Mononuclear cell (primary cell): ENCODE measurements around the gene CERS6. TPM values are rescaled to one million over a fixed set of nuclear protein-coding genes. Genes with fewer than 3 reads are reported as not detected.
A peak's percentile ranks its signal among the peaks of the same experiment; 100 is the strongest.

Experiments used
- H3K27me3 ChIP-seq: 2 replicates; pipeline ENCODE4 v1.6.0; 2011; ENCODE audit warnings: low read length, control low read depth; ENCODE audit not compliant: insufficient read depth
- H3K4me1 ChIP-seq: 2 replicates; pipeline ENCODE4 v1.5.1; 2011; ENCODE audit warnings: mild to moderate bottlenecking, low read length, control low read depth; ENCODE audit not compliant: insufficient read depth
- H3K4me3 ChIP-seq: 2 replicates; pipeline ENCODE4 v1.5.1; 2011; ENCODE audit warnings: mild to moderate bottlenecking, low read length, moderate library complexity
- H3K9me3 ChIP-seq: 2 replicates; pipeline ENCODE4 v1.5.1; 2011; ENCODE audit warnings: low read depth, mild to moderate bottlenecking, control low read depth, low read length
- total RNA-seq: library from RNA; depleted of rRNA; stranded (reverse); fragments of >200 nt; gene quantifications from one replicate; pipeline ENCODE4 v1.2.3, GENCODE V29; 2012

Gene CERS6
- total RNA-seq, 1 donor, result 28.2 TPM

DNA sequence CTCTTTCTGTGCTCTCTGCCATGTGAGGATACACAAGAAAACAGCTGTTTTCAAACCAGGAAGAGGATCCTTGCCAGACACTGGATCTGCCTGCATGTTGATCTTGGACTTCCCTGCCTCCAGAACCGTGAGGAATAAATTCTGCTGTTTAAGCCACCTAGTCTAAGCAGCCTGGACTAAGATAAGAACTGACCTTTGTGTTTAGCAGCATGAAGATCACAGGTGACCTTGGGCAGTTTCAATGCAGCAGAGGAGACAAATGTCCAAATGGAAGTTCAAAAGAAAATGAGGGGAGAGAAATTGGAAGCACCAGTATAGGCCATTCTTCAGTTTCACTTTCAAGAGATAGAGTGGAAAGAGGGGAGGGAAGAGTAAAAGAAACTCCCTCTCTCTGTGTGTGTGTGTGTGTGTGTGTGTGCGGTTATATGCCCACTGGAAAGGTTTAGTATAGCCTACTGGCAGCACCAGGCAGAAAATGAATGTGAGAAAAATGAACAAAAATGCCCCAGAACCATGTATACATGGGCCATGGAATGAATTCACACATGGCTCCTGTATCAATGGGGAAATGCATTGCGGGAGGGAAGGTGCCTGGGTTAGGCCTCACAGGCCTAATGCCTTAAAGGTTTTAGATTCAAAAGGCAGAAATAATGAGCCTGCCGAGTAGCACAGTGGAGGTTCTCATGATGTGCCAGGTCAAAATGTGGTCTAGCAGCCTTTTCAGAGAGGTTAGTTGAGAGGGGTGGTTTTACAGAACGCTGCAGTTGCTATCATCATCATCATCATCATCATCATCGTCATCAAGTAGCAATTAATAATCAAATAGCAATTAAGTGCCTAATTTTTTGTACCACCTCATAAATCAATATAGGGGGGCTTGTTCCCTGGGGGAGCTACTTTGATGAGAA lies 1.1 kb upstream of the CERS6 start:
- Histone ChIP-seq H3K4me3 (no peak overlapping the region), H3K4me1 (peaks cover 33% of the 10 kb centered on the region), H3K9me3 (no peaks in the 10 kb centered on the region), H3K27me3 (no peaks in the 10 kb centered on the region)

DNA sequence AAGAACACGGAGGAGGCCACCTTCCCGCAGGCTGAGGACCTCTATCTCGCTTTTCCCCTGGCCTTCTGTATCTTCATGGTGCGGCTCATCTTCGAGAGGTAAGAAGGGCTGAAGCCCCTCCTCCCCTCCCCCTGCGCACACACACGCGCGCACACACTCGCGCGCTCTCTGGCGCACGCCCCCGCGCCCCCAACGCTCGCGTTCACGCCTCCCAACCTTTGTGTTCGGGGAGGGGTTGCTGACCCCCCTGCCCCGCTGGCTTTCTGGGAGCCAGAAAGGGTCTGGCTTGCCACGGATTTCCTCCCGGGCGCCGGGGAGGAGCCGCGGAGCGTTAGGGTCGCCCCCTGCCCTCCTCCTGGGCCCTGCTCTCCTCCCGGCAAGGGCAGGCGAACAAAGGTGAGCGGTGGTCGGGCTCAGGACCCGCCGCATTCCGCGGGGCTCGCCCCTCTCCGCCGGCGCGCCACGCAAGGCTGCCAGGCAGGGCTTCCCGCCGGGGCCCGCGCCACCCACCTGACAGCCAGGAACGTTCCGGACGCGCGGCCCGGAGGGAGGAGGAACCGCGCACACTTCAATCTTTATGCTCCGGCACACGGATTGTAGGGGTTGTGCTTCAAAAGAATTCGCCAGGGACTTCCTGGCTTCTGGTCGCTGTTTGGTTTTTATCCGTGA lies 583 bp downstream of the CERS6 start:
- Histone ChIP-seq H3K4me1 (peaks cover 34% of the 10 kb centered on the region), H3K27me3 (no peaks in the 10 kb centered on the region), H3K4me3 (peak overlapping the region; percentile 74), H3K9me3 (no peaks in the 10 kb centered on the region)

DNA sequence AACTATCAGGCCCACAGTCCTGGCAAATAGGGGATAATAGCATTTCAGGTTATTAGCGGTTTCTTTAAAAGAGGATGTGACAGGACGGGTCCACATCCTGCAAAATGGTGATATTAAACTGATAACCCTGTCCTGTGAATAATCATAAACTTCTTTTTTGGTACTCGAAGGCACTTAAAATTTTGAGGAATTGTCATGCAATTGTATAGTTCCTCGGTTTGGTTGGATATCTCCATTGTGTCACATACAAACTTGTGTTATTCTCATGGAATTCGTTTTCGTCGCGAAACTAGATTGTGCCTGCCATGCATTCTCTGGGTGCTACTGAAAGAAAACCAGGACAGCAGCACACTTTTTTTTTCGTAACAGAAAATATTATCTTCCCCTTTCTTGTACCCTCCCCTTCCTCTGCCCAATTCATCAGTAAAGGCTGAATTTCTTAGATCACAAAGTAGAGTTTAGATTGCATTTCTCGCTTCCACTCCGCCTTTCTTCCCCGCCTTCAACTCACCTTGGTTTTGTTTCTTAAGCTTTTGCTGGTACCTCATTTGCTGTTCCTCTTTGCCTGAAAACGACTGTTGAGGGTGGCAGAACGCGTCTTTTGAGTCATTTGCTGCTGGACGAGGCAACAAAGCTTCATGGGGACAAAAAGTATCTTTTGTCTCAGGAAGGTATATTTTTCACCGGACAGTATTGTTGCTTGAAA lies 1.3 kb downstream of the CERS6 start:
- Histone ChIP-seq H3K9me3 (no peaks in the 10 kb centered on the region), H3K4me1 (peaks cover 36% of the 10 kb centered on the region), H3K27me3 (no peaks in the 10 kb centered on the region), H3K4me3 (peak overlapping the region; percentile 74)

DNA sequence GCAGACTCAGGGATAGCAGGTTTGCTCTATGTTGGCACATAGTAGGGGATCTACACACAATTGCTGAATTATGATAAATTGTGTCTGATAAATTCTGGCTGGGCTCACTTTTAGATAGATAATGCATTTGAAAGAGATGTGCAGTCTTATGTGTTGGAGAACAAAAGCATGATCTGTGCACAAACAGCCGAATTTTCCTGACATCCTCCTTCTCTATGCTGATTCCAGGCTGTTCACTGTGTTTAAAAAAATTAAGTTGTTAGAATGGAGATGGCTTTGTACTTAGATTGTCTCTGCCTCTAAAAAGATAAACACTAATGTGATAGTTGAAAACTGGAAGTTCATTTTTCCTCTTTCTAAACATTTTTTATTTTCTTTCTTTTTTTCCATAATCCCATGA lies 2.1 kb downstream of the CERS6 start:
- Histone ChIP-seq H3K9me3 (no peaks in the 10 kb centered on the region), H3K4me1 (peaks cover 36% of the 10 kb centered on the region), H3K4me3 (no peak overlapping the region), H3K27me3 (no peaks in the 10 kb centered on the region)

DNA sequence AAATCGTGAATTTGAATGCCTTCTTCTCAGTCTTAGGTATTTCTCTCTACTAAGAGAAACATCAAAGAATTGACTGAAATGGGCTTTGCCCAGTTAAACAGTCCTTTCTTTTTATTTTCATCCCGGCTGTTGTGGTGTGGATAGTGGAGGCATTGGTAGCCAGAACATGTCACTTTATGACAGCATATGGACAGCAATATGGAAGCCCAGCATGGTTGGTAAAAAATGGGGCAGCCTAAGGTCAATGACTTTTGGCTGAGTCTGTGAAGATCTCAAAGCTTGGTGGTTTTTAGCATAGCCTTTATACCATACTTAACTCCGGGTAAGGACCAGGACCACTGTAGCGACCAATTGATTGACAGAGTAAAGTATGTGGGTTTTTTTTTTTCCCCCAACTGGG lies 3.2 kb downstream of the CERS6 start:
- H3K4me3 ChIP-seq, result no peak overlapping the region
- no peaks in the 10 kb centered on the region for H3K9me3 ChIP-seq
- H3K27me3 ChIP-seq, result no peaks in the 10 kb centered on the region
- H3K4me1 ChIP-seq, result peaks cover 38% of the 10 kb centered on the region

DNA sequence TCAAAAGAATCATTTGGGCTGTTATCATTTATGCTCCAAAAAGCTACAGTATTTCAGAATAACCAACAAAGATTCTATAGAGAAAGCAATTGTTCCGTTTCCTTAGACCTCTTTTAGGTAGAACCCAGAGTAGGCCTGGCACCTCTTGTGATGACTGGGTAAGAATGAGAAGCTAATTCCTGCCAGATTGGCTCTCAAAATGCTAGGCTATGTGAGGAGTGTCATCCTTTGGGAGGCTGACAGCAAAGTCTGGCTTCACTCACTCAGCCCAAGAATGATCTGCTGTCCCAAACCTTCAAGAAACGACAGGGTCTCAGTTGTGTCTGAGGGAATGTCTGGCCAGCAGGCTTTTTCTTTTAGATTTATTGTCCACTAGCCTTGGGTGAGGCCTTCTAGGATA lies 4.5 kb downstream of the CERS6 start:
- Histone ChIP-seq H3K4me1 (peaks cover 35% of the 10 kb centered on the region), H3K9me3 (no peaks in the 10 kb centered on the region), H3K4me3 (no peak overlapping the region), H3K27me3 (no peaks in the 10 kb centered on the region)

DNA sequence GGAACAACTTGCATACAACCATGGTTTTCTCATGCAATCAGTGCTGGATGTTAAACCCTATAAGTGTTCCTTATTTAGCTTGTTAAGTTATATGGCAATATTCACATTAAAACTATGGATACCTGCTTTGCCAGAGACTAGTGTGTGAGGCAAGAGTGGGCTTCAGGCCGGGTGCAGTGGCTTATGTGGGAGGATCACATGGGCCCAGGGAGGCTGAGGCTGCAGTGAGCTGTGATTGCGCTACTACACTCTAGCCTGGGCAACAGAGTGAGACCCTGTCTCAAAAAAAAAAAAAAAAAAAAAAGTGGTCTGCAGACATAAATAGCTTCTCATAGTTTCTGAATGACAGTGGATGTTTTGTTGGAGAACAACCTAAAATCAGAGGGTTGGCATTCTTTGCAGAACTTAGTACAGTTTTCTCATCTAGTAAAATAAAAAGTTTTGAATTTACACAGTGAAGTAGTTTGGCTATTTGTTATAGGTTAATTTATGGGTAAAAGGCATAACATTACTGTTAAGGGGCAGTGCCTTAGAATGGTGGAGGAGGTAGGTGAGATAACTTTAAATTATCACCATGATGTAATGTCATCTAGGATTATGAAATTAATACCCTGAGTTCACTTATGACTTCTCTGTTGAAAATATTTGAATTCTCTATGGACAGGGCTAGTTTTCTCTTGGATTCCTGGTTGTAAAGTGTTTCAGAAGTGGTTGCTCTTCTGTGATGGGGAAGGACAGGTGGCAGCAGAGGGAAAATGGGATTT lies 5.3 kb downstream of the CERS6 start:
- Histone ChIP-seq H3K4me3 (no peak overlapping the region), H3K27me3 (no peaks in the 10 kb centered on the region), H3K9me3 (no peaks in the 10 kb centered on the region), H3K4me1 (peaks cover 40% of the 10 kb centered on the region)

DNA sequence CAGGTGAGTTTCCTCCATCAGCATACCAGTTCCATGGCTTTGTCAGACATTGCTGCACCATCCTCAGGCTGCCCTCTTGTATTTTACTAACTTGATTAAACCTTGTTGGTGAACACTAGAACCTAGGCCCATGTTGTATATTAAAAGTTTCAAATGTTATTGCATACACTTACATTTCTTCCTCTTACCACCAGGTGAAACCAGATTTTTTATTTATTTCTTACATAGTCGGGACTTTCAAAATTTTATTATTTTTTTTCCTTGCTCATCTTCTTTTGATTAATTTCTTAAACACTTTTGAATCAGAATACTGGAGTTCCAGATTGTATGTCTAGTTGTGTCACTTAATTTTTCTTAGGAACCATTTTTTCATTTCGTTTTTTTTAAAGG lies 5.9 kb downstream of the CERS6 start:
- H3K4me1 ChIP-seq, result peaks cover 46% of the 10 kb centered on the region
- H3K4me3 ChIP-seq, result no peak overlapping the region
- no peaks in the 10 kb centered on the region for H3K9me3 ChIP-seq
- H3K27me3 ChIP-seq, result no peaks in the 10 kb centered on the region

DNA sequence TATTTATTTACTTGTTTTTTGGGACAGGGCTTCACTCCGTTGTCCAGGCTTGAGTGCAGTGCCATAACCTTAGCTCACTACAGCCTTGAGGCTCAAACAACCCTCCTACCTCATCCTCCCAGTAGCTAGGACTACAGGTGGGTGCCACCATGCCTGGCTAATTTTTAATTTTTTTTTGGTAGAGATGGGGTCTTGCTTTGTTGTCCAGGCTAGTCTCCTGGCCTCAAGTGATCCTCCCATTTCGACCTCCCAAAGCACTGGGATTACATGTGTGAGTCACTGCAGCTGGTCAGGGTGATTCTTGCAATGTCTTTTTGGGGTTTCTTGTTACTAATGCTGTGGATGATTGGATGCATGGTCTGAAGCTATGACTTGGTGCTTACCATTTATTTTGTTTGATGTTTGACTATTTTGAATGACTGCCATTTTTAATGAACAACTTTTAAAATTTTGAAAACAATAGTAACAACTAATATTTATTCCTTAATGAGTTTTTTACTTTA lies 6.5 kb downstream of the CERS6 start:
- no peaks in the 10 kb centered on the region for H3K27me3 ChIP-seq
- peaks cover 46% of the 10 kb centered on the region for H3K4me1 ChIP-seq
- no peaks in the 10 kb centered on the region for H3K9me3 ChIP-seq
- H3K4me3 ChIP-seq, result no peak overlapping the region

DNA sequence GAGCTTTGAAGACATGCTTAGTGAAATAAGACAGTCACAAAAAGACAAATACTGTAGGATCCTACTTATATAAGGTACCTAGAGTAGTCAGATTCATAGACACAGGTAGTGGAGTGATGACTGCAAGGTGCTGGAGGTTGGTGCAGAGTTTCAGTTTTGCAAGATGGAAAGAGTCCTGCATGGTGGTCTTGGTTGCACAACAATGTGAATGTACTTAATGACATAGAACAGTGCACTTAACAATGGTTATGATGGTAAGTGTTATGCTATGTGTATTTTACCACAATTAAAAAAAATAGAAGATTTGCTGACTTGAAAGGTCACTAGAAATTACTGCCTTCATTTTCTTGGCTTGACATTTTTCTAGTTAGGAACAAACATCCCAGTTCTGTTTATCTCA lies 9.5 kb downstream of the CERS6 start:
- Histone ChIP-seq H3K9me3 (no peaks in the 10 kb centered on the region), H3K27me3 (no peaks in the 10 kb centered on the region), H3K4me1 (peaks cover 61% of the 10 kb centered on the region)

DNA sequence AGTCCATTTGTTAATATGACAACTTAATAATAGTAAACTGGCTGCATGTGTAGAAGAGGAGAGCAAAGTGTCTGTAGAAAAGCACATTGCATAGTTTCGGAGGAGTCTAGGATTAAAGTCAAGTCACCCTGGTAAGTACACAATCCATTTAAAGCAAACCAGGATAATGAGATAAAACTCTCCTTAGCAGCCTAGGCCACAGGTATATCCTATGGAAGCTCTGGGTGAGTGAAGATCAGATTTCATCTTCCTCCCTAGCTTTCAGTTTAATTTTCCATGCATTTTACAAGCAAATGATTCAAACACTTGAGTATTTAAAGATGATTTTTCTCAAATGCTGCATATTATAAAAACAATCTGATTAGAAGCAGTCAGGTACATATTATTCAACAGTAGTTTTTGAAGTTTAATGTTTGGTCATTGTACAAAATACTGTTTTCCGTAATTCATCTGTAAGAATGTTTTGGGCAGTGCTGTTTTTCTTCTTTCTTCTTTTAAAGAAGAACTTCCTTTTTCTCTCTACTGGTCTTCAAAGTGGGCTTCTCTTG lies 10.2 kb downstream of the CERS6 start:
- Histone ChIP-seq H3K4me3 (no peak overlapping the region), H3K9me3 (no peaks in the 10 kb centered on the region), H3K27me3 (no peaks in the 10 kb centered on the region), H3K4me1 (peaks cover 66% of the 10 kb centered on the region)

More for the DNA sequence above, 9.5 kb downstream of the CERS6 start:
- H3K4me3 ChIP-seq, result no peak overlapping the region

DNA sequence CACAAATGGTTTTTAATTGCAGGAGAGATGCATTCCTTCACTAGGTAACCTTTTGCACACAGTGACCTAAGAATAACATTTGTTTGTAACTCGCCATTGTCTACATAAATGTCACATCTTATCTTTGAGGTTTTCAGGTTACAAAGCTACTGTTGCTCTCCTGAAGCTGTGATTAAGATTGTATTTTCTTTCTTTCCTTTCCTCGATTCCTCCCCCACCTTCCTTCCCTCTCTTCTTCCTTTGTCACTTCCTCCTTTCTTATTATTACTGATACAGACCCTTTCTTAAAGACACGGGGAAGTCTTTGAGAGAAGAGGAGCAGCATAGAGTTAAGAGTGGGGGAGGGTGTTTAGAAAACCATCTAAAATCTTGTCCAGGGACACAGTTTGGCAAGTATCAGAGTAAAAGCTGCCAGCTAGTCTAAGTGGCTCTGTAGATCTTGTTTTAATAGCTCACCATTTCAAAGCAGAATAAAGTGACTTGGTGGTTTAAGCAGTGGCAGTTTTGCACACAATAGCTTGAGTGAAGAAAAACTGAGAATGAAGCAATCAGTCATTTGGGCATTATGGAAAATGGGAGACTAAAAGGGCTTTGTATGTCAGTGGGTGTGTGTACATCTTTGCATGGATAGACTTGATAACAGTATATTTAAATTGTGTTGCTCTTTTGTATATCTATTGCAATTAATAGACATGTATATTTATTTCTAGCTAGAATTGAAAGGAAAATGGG lies 10.9 kb downstream of the CERS6 start:
- Histone ChIP-seq H3K4me3 (no peak overlapping the region), H3K4me1 (peaks cover 63% of the 10 kb centered on the region), H3K9me3 (no peaks in the 10 kb centered on the region), H3K27me3 (no peaks in the 10 kb centered on the region)

DNA sequence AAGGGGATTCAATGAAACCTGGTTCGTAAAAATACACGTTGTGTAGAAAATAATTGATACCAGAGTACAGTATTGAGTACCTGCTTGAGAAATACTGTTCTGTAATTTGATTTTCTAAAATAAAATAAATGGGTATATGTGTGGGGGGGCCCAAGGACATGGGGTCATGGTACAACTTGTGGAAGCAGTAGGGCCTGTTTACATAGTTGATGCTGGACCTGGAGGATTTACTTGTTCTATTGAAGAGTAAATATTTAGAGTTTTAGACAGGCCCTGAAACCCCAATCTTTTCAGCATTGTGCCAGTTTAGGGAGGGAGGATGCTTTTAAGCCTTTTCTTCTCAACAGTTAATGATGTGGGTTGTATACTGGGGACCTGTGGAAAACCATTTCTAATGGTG lies 11.7 kb downstream of the CERS6 start:
- no peaks in the 10 kb centered on the region for H3K27me3 ChIP-seq
- peaks cover 63% of the 10 kb centered on the region for H3K4me1 ChIP-seq
- no peaks in the 10 kb centered on the region for H3K9me3 ChIP-seq
- H3K4me3 ChIP-seq, result no peak overlapping the region

DNA sequence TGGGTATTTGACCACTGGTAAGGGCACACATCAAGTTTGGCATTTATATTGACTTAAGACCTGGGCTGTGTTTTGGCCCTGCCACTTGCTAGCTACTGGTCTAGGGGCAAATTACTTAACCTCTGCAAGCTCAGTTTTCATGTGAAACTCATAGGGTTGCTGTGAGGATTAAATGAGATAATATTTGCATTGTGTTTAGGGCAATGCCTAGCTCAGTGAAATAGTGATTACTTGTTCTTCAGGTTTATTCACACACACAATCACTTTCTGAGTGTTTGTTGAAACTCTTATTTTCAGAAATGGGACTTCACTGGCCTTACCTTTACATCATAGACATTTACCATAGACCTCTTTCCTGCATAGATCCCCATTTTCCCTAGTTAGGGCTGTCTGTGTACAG lies 12.3 kb downstream of the CERS6 start:
- no peaks in the 10 kb centered on the region for H3K9me3 ChIP-seq
- peaks cover 63% of the 10 kb centered on the region for H3K4me1 ChIP-seq
- H3K27me3 ChIP-seq, result no peaks in the 10 kb centered on the region
- H3K4me3 ChIP-seq, result no peak overlapping the region
